Measurements from ENCODE around the gene SYVN1. TPM values are rescaled to one million over a fixed set of nuclear protein-coding genes. Genes with fewer than 3 reads are reported as not detected.
"Not testable (repeated sequence)": the region's sequence is repeated elsewhere in the genome, so short reads cannot be mapped to it uniquely, and the experiment has no call there.

The SYVN1 gene
- total RNA-seq, 1 donor from 2014 or later = 13.0 TPM

DNA sequence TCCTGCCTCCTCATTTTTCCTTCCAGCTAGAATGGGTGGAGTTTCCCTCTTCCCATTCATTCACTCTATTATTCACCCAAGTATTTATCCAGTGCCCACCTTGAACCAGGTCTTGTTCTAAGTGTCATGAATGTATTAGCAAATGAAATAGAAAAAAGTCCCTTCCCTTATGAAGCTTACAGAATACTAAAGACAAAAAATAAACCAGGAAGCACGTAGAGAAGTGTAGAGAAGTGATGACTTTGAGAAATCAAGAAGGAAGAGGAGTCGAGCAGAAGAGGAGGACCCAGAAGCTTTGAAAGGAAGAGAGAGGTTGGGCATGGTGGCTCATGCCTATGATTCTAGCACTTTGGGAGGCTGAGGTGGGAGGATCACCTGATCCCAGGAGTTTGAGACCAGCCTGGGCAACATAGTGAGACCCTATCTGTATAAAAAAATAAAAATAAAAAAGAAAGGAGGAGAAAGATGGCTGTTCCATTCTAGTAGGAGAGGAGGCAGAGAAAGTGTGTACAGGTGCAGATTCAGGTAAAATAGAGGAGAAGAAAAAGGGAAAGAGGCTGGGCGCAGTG is 17.1 kb upstream of the SYVN1 start:
- no peak for DNase-seq (ENCODE audit: low spot score)

DNA sequence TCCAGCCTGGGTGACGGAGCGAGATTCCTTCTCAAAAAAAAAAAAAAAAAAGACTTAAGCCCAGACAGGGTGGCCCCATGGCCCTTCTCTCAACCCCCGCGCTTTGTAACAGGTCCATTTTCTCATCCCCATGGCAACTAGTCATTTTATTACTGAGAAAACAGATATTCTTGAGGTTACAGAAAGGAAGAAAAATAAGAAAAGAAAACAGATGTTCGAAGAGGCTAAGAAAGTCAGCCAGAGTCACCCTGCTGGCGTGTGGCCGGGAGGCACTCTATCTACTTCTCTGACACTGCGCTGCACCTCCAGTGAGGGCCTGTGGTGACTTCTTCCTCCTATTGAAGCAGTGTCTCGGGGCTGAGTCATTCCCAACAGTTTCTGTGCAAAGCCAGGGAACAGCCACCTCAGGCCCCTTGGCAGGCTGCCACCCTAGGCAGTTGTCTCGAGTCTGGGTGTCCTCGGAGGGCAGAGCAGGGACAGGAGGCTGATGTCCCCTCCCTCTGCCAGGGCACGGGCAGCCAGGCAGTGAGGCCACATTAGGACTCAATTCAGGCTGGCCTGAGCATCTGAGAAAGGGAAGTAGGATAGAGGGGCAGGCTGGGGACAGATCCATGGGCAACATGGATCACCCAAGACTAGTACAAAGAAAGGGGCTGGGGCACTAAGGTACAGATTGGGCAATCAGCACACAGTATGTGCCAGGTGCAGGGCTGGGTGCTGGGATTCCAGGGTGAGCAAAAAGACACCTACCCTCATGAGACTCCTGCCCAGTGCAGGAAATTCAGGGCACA is 16.4 kb upstream of the SYVN1 start:
- peak; percentile 61 for DNase-seq (ENCODE audit: low spot score)

- not testable (repeated sequence) for DNase-seq (ENCODE audit: low spot score)
Observed at GRCh38 chr11:65150131-65150508, 15.8 kb upstream of the SYVN1 start.

- DNase-seq (ENCODE audit: low spot score) = no peak
Observed at GRCh38 chr11:65148657-65149056, 14.3 kb upstream of the SYVN1 start.

GRCh38 chr11:65147352-65148075 is 13.2 kb upstream of the SYVN1 start:
- no peak for DNase-seq (ENCODE audit: low spot score)

DNA sequence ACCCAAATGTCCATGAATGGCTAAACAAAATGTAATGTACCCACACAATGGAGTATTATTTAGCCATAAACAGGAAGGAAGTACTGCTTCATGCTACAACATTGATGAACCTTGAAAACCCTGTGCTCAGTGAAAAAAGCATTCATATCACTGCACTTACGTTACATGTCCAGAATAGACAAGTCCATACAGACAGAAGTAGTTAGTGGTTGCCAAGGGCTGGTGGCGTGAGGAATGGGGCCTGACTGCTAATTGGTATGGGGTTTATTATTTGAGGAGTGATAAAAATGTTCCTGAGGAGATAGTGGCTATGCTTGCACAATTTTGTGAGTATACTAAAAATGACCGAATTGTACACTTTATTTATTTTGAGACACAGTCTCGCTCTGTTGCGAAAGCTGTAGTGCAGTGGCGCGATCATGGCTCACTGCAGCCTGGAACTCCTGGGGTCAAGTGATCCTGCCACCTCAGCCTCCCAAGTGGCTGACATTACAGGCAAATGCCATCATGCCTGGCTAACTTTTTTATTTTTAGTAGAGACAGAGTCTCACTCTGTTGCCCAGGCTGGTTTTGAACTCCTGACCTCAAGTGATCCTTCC is 7.7 kb upstream of the SYVN1 start:
- no peak for DNase-seq (ENCODE audit: low spot score)

DNA sequence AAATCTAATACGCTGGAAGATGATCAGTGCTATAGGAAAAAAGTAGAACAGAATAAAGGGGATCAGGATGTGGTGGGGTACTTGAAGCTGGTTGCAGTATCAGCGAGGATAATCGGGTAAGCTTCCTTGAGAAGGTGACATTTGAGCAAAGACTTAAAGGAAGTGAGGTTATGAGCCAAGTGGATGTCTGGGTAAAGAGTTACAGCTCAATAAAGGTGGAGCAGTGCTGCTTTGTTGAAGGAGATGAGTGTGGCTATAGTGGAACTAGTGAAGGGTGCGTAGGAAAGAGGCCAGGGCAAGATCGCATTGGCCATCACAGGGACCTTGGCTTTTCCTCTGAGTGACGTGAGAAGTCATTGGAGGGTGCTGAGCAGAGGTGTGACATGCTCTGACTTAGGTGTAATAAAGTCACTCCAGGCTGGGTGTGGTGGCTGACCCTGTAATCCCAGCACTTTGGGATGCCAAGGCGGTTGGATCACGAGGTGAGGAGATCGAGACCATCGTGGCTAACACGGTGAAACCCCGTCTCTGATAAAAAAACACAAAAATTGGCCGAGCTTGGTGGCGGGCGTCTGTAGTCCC is 2.3 kb upstream of the SYVN1 start:
- DNase-seq (ENCODE audit: low spot score) = no peak

- no peak for DNase-seq (ENCODE audit: low spot score)
Observed at GRCh38 chr11:65135633-65136145, 1.4 kb upstream of the SYVN1 start.

- DNase-seq (ENCODE audit: low spot score) = peak; percentile 97
Observed at GRCh38 chr11:65134952-65135632, 773 bp upstream of the SYVN1 start.

DNA sequence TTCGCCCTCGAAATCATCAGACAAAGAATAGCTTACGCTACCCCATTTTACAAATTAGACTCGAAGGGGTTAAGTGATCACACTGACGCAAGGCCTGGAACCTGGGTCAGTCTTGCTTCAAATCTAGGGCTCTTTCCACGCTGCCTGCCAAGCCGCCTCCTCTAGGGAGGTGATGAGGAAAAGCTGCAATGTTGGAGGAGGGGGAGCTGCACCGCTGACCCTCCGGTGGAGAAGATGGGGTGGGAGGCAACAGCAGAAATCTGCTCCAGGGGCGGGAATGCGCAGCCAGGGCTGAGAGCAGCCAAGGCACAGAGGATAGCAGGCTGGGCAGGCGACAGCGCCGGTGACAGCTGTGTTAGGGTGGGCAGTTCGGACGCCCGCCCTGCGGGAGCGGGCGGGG is 595 bp downstream of the SYVN1 start:
- DNase-seq (ENCODE audit: low spot score) = no peak

GRCh38 chr11:65132988-65133700 is 1.2 kb downstream of the SYVN1 start:
- no peak for DNase-seq (ENCODE audit: low spot score)

DNA sequence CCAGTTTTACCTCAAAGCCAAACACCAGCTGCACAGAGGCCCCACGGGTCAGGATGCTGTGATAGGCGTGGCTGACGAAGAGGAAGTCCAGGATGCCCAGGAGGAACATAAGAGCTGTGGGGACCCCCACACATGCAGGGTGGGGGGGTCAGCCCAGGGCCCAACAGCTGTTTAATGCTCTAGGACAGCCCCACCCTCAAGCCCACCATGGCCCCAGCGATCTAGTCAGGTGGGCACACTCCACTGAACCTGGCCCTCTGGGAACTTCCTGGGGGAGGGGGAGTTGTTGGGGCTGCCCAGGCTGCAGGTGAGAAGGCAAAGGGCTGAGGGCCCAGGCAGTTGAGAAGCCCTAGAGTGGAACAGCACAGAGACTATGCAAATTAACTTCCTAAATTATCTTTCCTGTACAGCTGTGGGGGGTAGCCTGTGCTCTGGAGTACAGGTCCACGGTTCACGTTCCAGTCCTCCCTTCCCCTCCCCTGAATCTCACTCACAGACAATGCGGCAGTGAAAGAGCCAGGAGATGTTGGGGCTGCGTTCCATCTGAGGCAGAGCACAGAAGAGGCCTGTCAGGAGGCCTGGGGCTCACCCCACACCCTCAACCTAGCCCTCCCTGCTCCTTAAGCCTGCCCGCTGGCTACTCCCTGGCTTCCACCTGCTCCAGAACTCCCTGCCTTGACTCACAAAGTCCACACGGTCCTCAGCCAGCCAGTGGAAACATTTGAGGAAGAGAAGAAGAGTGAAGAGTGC is 1.9 kb downstream of the SYVN1 start:
- DNase-seq (ENCODE audit: low spot score) = no peak

DNA sequence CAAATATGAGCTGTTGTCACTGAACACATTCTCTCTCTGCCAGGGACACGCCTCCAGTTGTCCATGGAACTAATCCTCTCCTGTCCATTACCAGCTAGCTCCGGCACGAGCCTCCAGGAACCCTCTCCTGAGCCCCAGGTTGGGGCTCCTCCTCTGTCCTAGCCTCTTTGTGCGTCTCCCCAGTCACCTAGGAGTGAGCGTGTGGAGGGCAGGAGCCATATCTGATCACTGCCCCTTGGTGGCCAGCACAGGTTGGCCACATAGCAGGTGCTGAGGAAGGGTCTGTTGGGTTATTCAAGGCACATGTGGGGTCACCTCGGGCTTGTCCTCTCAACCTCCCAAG is 2.5 kb downstream of the SYVN1 start:
- DNase-seq (ENCODE audit: low spot score) = no peak

- no peak for DNase-seq (ENCODE audit: low spot score)
Observed at GRCh38 chr11:65131417-65131776, 2.9 kb downstream of the SYVN1 start.

- DNase-seq (ENCODE audit: low spot score) = no peak
Observed at GRCh38 chr11:65130631-65131416, 3.5 kb downstream of the SYVN1 start.

GRCh38 chr11:65129649-65130441 is 4.5 kb downstream of the SYVN1 start:
- no peak for DNase-seq (ENCODE audit: low spot score)

- DNase-seq (ENCODE audit: low spot score) = no peak
Observed at GRCh38 chr11:65128182-65129145, 5.9 kb downstream of the SYVN1 start.

Data from umbilical cord (tissue), 2 donors.